AG09319 (cell line): ENCODE data around the gene CLPTM1L.

Experiments used
- DNase-seq: peaks from one replicate; pipeline ENCODE4 v3.0.0-alpha.2; 2010; ENCODE audit warnings: low read depth; ENCODE audit errors: extremely low read depth
- CTCF ChIP-seq: IDR thresholded peaks from 2 replicates; pipeline ENCODE4 v1.5.1; 2011; ENCODE audit warnings: low read depth, mild to moderate bottlenecking, inconsistent platforms, low read length, moderate library complexity

Gene CLPTM1L

GRCh38 chr5:1359031-1359645, 14.2 kb upstream of the CLPTM1L start:
- DNase-seq: no peak
- TF ChIP-seq CTCF: no peak

GRCh38 chr5:1358726-1359025, 13.8 kb upstream of the CLPTM1L start:
- DNase-seq: no peak
- TF ChIP-seq CTCF: no peak

- no peak for TF ChIP-seq CTCF
- no peak for DNase-seq
Observed at GRCh38 chr5:1357946-1358725, 13.2 kb upstream of the CLPTM1L start.

- DNase-seq: no peak
- TF ChIP-seq CTCF: no peak
Observed at GRCh38 chr5:1356873-1357787, 12.2 kb upstream of the CLPTM1L start.

- DNase-seq: no peak
- TF ChIP-seq CTCF: no peak
Observed at GRCh38 chr5:1354576-1354975, 9.7 kb upstream of the CLPTM1L start.

GRCh38 chr5:1352231-1353219, 7.6 kb upstream of the CLPTM1L start:
- TF ChIP-seq CTCF: no peak
- DNase-seq: no peak
